Measurements from ENCODE around the gene OXCT2.
"Not testable (repeated sequence)": the region's sequence is repeated elsewhere in the genome, so short reads cannot be mapped to it uniquely, and the experiment has no call there.

The OXCT2 gene

GRCh38 chr1:39787108-39787375, 15.9 kb upstream of the OXCT2 start:
- DNase-seq, result not testable (repeated sequence)

GRCh38 chr1:39786303-39787107, 15.4 kb upstream of the OXCT2 start:
- DNase-seq, result not testable (repeated sequence)

- not testable (repeated sequence) for DNase-seq
These were observed 11.5 kb upstream of the OXCT2 start for GRCh38 chr1:39782685-39783084.

GRCh38 chr1:39782103-39782502, 11.0 kb upstream of the OXCT2 start:
- no peak for DNase-seq

GRCh38 chr1:39781349-39781715, 10.2 kb upstream of the OXCT2 start:
- no peak for DNase-seq

- DNase-seq, result no peak
These were observed 8.7 kb upstream of the OXCT2 start for GRCh38 chr1:39779821-39780220.

- DNase-seq, result no peak
These were observed 8.0 kb upstream of the OXCT2 start for GRCh38 chr1:39779137-39779536.

- DNase-seq, result not testable (repeated sequence)
These were observed 7.4 kb upstream of the OXCT2 start for GRCh38 chr1:39778463-39779099.

- DNase-seq, result not testable (repeated sequence)
These were observed 6.7 kb upstream of the OXCT2 start for GRCh38 chr1:39777896-39778295.

GRCh38 chr1:39777306-39777705, 6.2 kb upstream of the OXCT2 start:
- no peak for DNase-seq

- no peak for DNase-seq
These were observed 5.7 kb upstream of the OXCT2 start for GRCh38 chr1:39776886-39777285.

- DNase-seq, result no peak
These were observed 5.2 kb upstream of the OXCT2 start for GRCh38 chr1:39776400-39776713.

- not testable (repeated sequence) for DNase-seq
These were observed 4.7 kb upstream of the OXCT2 start for GRCh38 chr1:39775676-39776399.

GRCh38 chr1:39775141-39775540, 4.0 kb upstream of the OXCT2 start:
- DNase-seq, result not testable (repeated sequence)

- DNase-seq, result not testable (repeated sequence)
These were observed 2.3 kb upstream of the OXCT2 start for GRCh38 chr1:39773369-39773979.

GRCh38 chr1:39770100-39771021, 787 bp downstream of the OXCT2 start:
- peak; percentile 4 for DNase-seq

- DNase-seq, result not testable (repeated sequence)
These were observed 1.6 kb downstream of the OXCT2 start for GRCh38 chr1:39769502-39769901.

- not testable (repeated sequence) for DNase-seq
These were observed 4.7 kb downstream of the OXCT2 start for GRCh38 chr1:39766466-39766865.

GRCh38 chr1:39764512-39764911, 6.6 kb downstream of the OXCT2 start:
- DNase-seq, result not testable (repeated sequence)

- not testable (repeated sequence) for DNase-seq
These were observed 7.4 kb downstream of the OXCT2 start for GRCh38 chr1:39763619-39764374.
